ENCODE results near the gene WNK2.

The WNK2 gene

GRCh38 chr9:93198838-93199625 is 15.1 kb downstream of the WNK2 start:
- peaks cover 5% of the 10 kb centered on the region for H3K27me3 ChIP-seq (ENCODE audit: insufficient read depth, poor library complexity, severe bottlenecking)
- TF ChIP-seq REST (IDR thresholded peaks at IDR 0.05; ENCODE audit: insufficient replicate concordance, low read depth) (no peak), GABPA (IDR thresholded peaks at IDR 0.05; ENCODE audit: low read depth) (no peak), CTCF (IDR thresholded peaks at IDR 0.05; ENCODE audit: insufficient read depth, low read length) (no peak), POLR2AphosphoS5 (IDR thresholded peaks at IDR 0.05; ENCODE audit: low read depth) (no peak), SPI1 (IDR thresholded peaks at IDR 0.05; ENCODE audit: borderline replicate concordance, low read depth) (no peak)
- H3K27ac ChIP-seq (replicated peaks): no peak overlapping the region
- H3K4me3 ChIP-seq (replicated peaks; ENCODE audit: insufficient read depth, low read length): no peak overlapping the region
- DNase-seq (ENCODE audit: low read depth in 1 of 2, low spot score in 1 of 2): no peak

GRCh38 chr9:93200449-93200742 is 16.5 kb downstream of the WNK2 start:
- DNase-seq (ENCODE audit: low read depth in 1 of 2, low spot score in 1 of 2): no peak
- Histone ChIP-seq H3K27me3 (ENCODE audit: insufficient read depth, poor library complexity, severe bottlenecking) (peaks cover 5% of the 10 kb centered on the region), H3K4me3 (replicated peaks; ENCODE audit: insufficient read depth, low read length) (no peak overlapping the region), H3K27ac (replicated peaks) (no peak overlapping the region)
- TF ChIP-seq GABPA (IDR thresholded peaks at IDR 0.05; ENCODE audit: low read depth) (no peak), POLR2AphosphoS5 (IDR thresholded peaks at IDR 0.05; ENCODE audit: low read depth) (no peak), REST (IDR thresholded peaks at IDR 0.05; ENCODE audit: insufficient replicate concordance, low read depth) (no peak), SPI1 (IDR thresholded peaks at IDR 0.05; ENCODE audit: borderline replicate concordance, low read depth) (no peak), CTCF (IDR thresholded peaks at IDR 0.05; ENCODE audit: insufficient read depth, low read length) (no peak)

DNA sequence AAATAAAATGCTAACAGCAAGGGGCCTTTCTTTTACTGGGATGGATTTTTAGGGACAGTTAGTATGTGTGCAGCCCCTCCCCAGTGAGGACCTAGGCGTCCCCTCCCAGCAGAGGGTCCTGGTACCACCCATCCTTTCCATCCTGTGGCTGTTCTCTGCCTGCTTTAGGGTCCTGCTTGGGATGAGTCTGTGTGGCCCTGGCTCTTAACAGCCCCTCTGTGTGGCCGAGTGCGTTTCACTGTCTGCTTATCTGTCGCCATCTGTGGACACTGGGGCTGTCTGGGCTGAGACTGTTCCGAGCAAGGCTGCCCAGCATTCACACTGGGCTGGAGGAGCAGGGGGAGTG is 17.0 kb downstream of the WNK2 start:
- TF ChIP-seq GABPA (IDR thresholded peaks at IDR 0.05; ENCODE audit: low read depth) (no peak), REST (IDR thresholded peaks at IDR 0.05; ENCODE audit: insufficient replicate concordance, low read depth) (no peak), CTCF (IDR thresholded peaks at IDR 0.05; ENCODE audit: insufficient read depth, low read length) (no peak), POLR2AphosphoS5 (IDR thresholded peaks at IDR 0.05; ENCODE audit: low read depth) (no peak), SPI1 (IDR thresholded peaks at IDR 0.05; ENCODE audit: borderline replicate concordance, low read depth) (no peak)
- DNase-seq (ENCODE audit: low read depth in 1 of 2, low spot score in 1 of 2): no peak
- Histone ChIP-seq H3K27me3 (ENCODE audit: insufficient read depth, poor library complexity, severe bottlenecking) (peaks cover 5% of the 10 kb centered on the region), H3K4me3 (replicated peaks; ENCODE audit: insufficient read depth, low read length) (no peak overlapping the region), H3K27ac (replicated peaks) (no peak overlapping the region)

All from HL-60 (cell line).